ENCODE data around the gene RTN4IP1.
"Not testable (repeated sequence)": the region's sequence is repeated elsewhere in the genome, so short reads cannot be mapped to it uniquely, and the experiment has no call there.

Gene RTN4IP1

GRCh38 chr6:106629103-106629858 is at the start of gene RTN4IP1, which contains the start of gene QRSL1:
RTN4IP1 (minus strand) TSS chr6:106629498; CDS start chr6:106629021, 477 bp downstream.
QRSL1 (plus strand) TSS chr6:106629578; CDS start chr6:106629682, 104 bp downstream.
- DNase-seq = peak; percentile 86

- no peak for DNase-seq
Measured at GRCh38 chr6:106677282-106677681, 48.0 kb upstream of the RTN4IP1 start.

GRCh38 chr6:106674541-106675229 is 45.4 kb upstream of the RTN4IP1 start:
- DNase-seq = no peak

- DNase-seq = no peak
Measured at GRCh38 chr6:106671651-106672050, 42.4 kb upstream of the RTN4IP1 start.

GRCh38 chr6:106670236-106670635 is 40.9 kb upstream of the RTN4IP1 start:
- DNase-seq = no peak

GRCh38 chr6:106667022-106667402 is 37.7 kb upstream of the RTN4IP1 start:
- no peak for DNase-seq

- no peak for DNase-seq
Measured at GRCh38 chr6:106666282-106667021, 37.2 kb upstream of the RTN4IP1 start.

- DNase-seq = no peak
Measured at GRCh38 chr6:106662458-106662857, 33.2 kb upstream of the RTN4IP1 start.

- DNase-seq = no peak
Measured at GRCh38 chr6:106659859-106660258, 30.6 kb upstream of the RTN4IP1 start.

- no peak for DNase-seq
Measured at GRCh38 chr6:106658469-106658868, 29.2 kb upstream of the RTN4IP1 start.

- no peak for DNase-seq
Measured at GRCh38 chr6:106648651-106649308, 19.5 kb upstream of the RTN4IP1 start.

GRCh38 chr6:106643061-106643460 is 13.8 kb upstream of the RTN4IP1 start:
- no peak for DNase-seq

GRCh38 chr6:106642476-106642875 is 13.2 kb upstream of the RTN4IP1 start:
- no peak for DNase-seq

GRCh38 chr6:106639812-106640211 is 10.5 kb upstream of the RTN4IP1 start:
- DNase-seq = no peak

- no peak for DNase-seq
Measured at GRCh38 chr6:106637717-106638341, 8.5 kb upstream of the RTN4IP1 start.

- no peak for DNase-seq
Measured at GRCh38 chr6:106637051-106637716, 7.9 kb upstream of the RTN4IP1 start.

- no peak for DNase-seq
Measured at GRCh38 chr6:106634565-106634964, 5.3 kb upstream of the RTN4IP1 start.

GRCh38 chr6:106631346-106631745 is 2.0 kb upstream of the RTN4IP1 start:
- no peak for DNase-seq

GRCh38 chr6:106630366-106630765 is 1.1 kb upstream of the RTN4IP1 start:
- DNase-seq = no peak

- no peak for DNase-seq
Measured at GRCh38 chr6:106629859-106630163, 513 bp upstream of the RTN4IP1 start.

GRCh38 chr6:106628658-106629102 is 618 bp downstream of the RTN4IP1 start:
- no peak for DNase-seq

GRCh38 chr6:106627760-106628159 is 1.5 kb downstream of the RTN4IP1 start:
- not testable (repeated sequence) for DNase-seq

All from NCI-H1092 (cell line).